Activated T-helper 1 cell treated with anti-CD3 and anti-CD28 coated beads, Interleukin-2, amount 50 U/mL, for 16 hours (primary cell): ENCODE data around the gene RPS15.

Experiments used
- DNase-seq, 2 donors: peaks; one replicate each; pipeline ENCODE4 v3.0.0-alpha.2; 2020; ENCODE audit warnings: low read depth in 1 of 2, low spot score in 1 of 2

The RPS15 gene

DNA sequence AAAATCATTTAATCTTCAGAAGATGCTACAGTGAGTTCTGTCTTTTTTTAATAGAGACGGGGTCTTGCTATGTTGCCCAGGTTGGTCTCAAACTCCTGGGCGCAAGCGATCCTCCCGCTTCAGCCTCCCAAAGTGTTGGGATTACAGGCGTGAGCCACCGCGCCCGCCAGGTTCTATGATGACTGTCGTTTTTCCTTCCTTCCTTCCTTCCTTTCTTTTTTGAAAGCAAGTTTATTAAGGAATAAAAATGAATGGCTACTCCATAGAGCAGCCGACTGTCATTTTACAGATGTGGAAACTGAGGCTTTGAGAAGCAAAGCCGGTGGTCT, 36.3 kb upstream of the RPS15 start:
- DNase-seq, result no peak

GRCh38 chr19:1402411-1403070, 35.7 kb upstream of the RPS15 start:
- no peak for DNase-seq

GRCh38 chr19:1406774-1407527, 31.2 kb upstream of the RPS15 start:
- peak; percentile 98 to 100 for DNase-seq

DNA sequence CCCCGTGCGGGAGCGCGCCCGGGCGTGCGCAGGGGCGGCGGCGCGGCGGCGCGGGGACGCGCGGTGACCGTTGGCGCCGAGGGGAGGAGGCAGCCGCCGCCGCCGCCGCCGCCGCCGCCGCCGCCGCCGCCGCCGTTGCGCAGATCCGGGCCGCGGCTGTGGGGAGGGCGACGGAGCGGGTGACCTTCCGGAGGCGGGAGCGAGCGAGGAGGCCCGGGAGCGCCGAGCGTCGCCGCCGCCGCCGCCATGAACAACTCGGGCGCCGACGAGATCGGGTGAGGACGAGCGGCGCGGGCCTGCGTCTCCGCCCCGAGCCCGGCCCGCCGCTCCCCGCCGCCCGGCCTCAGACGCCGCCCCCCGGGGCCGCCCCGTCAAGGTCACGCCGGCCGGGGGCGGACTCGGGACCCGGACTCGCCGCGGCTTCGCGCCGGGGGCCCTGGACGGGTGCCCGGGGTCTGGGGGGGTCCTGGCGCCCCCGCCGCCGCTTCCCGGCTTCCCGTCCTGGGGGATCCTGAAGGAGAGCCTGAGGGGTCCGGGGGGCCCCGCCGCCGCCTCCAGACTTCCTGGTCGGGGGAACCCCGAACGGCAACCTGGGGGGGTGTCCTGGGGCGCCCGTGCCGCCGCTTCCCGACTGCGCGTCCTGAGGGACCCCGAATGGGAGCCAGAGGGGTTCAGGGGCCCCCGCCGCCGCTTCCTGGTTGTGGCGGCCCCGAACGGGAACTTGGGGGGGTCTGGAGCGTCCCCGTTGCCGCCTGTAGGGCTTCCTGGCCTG, 30.5 kb upstream of the RPS15 start, which contains the start of gene DAZAP1:
TSS of gene DAZAP1 (plus strand) at position 59 of the 772 bp plus-strand sequence. CDS start at position 247, 188 bp downstream.
- peak; percentile 10 to 35 for DNase-seq

DNA sequence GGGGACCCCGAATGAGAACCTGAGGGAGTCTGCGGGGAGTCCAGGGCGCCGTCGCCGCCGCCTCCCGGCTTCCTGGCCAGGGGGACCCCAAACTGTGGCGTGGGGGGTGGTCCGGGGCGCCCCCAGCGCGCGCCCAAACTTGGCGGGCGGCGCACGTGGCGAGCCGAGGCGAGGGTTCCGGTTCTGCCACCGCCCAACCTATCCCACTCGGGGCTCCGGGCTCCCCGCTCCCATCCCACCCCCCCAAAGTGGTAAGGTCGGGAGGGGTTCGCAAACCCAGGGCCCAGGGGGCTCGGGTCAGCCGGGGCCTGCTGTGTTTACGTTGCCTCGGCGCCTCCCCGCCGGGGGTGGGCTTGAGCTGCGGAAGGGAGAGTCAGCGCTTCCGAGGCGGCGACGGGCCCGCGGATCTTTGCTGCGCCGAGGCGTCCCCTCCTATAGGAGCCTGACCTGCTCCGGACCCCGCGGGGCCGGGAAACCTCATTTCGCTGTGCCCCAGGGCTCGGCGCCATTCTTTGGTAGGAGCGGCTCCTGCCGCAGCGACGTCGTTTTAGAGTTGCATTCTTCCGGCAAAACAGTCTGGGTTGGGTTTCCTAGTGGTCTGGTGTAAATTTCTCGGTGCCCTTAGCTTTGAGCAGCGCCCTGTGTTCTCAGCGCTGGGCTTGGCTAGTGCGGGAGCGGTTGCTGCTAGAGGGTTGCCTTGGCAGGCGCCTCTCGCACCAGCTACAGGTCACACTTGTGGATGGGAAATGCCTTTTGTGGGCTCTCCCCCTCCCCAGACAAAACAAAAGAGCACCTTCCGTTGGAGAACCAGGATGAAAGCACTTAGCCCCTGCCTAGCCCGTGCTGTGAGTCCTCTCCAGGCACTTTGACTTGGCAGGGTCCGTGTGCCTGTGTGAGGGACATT, 29.6 kb upstream of the RPS15 start:
- peak; percentile 19 to 36 for DNase-seq

DNA sequence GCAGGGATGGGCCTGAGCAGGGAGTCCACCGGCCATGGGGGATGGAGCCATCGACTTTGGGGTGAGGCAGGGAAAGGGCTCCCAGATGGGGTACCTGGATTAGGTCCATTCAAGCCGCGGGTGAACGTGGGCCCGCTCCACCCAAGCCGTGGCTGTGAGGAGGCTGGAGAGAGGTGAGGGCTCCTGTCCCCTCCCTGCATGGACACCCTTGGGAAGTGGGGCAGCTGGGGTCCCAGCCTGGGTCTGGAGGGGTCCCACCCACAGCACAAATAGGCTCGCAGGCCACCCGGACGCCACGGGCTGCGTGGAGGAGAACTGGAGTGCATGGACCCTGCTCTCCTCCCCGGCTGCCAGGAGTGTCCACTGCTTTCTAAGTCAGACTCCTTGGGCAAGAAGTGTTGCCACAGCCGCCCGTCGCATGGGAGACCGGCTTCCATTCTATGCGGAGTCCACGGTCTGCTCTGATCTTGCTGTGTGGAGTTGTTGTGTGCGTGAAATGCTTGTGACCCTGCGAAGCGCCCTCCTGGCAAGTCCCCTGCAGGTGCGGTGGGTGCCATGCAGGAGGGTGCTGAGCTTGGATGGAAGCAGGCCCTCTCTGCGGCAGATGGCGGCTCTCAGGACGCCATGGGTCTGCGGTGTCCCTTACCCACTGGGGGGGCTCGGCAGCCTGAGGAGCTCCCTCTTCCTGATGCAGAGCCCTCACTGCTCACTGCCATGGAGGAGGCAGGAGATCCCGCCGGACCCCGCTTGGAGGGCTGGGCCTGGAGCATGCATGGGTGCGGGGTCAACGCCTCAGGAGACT, 28.8 kb upstream of the RPS15 start:
- DNase-seq, result no peak

DNA sequence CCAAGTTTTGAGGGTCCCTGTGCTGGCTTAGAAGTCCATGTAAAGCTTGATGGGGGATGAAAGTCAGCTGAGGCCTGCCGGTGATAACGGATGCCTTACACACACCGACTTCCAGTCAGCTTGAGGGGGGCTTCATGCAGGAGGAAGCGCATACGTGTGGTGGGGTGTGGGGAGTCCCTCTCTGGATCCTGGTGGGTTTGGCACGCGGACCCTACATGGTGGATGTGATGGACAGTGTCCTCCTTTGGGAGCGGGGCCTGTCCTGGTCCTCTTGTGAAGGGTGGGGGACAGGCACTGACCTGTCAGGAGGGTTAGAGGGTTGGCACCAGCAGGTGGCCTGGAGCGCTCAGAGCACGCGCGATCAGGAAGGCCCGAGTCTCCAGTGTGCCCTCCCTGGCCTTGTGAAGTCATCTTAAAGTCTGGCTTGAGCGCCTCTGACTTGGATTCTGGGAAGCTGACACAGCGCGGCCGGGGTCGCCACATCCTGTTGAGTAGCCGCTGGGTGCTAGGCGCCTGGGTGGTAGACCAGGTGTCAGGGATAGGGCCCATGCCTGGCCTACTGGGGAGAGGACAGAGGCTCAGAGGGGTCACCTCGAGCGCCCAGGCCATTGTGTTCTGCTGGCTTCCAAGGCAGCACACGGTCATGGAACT, 27.9 kb upstream of the RPS15 start:
- DNase-seq, result no peak

GRCh38 chr19:1410789-1411188, 27.4 kb upstream of the RPS15 start:
- no peak for DNase-seq

GRCh38 chr19:1411255-1412191, 26.7 kb upstream of the RPS15 start:
- no peak for DNase-seq

- DNase-seq, result no peak
Observed at GRCh38 chr19:1412323-1412923, 25.8 kb upstream of the RPS15 start.

DNA sequence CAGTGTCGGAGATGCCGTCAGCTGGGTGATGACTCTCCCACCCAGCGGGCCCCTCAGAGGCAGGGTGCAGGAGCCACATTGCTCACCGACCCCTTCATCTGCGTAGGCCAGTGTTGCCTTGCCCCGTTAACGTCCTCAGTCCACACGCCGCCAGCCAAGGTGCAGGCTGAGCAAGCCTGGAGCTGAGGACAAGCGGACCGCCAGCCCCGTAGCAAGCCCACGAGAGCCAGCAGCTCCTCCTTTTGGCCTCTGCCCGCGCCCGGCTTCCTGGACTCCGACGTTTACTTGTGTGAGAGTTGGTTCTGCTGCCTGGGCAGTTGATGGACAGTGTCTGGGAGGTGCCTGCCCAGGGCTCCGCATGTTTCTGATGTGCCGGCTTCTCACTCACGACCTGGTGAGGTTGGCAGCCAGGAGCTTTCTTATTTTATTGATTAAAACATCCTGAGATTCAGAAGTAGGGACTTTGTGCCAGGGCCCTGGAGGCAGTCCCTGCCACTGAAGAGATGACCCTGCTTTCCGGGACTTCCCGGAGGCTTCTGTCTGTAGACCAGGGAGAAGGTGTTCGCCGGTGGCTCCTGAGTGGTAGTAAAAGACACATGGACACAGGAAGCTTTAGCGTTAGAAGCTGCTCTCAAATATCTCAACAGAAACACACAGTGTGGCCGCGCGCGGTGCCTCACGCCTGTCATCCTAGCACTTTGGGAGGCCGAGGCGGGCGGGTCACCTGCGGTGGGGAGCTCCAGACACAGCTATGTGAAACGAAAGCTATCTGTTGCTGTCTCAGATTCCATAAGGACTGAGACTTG, 25.0 kb upstream of the RPS15 start:
- no peak for DNase-seq

DNA sequence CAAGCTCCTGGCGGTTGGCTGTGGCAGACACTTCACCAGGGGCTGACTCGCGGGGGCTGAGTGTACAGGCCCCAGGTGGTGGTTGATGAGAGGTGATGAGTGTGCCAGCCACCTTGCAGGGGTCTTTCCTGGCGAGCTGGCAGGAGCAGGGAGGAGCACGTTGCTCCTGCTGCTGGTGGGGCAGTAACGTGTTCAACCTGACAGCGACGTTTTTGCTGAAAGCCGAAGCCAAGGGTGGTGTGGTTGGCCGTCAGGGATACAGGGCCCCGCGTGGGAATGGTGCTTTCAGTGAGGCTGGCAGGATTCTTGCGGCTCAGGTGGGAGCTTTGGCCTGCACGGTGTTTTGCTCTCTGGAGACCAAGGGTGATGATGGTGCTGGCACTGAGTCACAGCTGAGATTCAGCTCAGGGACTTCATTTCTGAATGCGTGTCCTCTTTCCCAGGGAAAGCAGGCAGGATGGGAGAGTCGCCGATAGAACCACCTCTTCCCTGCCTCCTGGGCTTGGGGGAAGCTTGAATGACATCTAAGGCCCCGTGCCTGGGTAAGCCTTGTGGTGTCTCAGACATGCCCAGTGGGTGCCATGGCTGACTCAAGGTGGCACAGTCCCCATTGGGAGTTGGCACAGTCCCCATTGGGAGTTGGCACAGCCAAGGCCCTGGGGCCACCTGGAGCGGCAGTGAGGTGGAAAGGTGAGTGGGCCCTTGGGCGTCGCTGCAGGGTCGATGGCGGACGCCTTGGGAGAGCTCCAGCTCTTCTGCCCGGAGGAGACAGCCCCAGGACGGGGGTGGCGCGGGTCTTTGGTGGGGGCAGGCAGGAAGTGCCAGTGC, 22.0 kb upstream of the RPS15 start:
- DNase-seq, result no peak

DNA sequence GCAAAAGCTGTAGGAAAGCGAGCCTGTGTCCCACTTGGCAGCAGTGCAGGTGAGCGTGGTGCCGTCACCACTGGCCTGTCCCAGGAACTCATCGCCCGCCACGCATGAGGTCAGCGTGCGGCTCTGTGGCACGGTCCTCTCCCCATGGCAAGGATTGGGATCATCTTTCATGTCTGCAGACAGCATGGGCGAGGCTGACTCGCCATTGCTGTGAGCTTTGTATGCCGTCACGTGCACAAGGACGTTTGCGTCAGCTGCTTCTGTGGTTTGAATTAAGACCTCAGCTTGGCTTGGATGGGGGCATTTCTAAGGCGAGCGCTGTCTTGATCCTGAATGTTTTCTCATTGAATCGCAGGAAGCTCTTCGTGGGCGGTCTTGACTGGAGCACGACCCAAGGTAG, 21.1 kb upstream of the RPS15 start:
- DNase-seq, result no peak

DNA sequence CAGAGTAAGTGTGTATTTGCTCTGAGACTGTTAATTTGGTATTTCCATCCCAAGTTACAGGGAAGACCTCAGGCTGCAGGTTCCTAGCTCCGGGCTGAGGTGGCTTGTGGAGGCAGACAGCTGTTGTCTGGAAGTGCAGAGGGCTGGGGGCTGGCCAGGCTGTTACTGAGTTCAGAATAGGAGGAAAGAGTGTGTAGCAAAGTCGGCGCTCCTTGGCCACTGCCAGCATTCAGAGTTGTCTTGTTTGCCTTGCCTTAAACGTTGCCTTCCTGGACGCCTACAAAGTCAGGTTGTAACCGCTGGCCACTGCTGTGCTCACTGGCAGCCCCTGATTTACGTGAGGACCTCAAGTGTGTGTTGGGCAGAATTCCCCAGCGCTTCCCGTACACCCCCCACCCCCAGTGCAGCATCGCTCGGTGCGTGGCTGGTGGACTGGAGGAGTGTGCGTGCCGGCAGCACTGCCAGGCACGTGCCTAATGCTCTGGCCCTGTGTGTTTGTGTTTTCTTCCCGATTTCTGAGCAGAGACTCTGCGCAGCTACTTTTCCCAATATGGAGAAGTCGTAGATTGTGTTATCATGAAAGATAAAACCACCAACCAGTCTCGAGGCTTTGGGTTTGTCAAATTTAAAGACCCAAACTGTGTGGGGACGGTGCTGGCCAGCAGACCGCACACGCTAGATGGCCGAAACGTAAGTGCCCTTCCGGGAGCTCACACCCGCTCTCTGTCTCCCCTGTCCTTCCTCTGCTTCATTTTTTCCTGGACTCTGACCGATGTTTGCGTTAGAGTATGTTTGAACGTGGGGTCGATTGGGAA, 20.3 kb upstream of the RPS15 start:
- no peak for DNase-seq

GRCh38 chr19:1418496-1418775, 19.8 kb upstream of the RPS15 start:
- DNase-seq, result no peak
